Immature natural killer cell (primary cell): Measurements from ENCODE around the gene SNRPD2. TPM values are rescaled to one million over a fixed set of nuclear protein-coding genes. Genes with fewer than 3 reads are reported as not detected.

Experiments
- DNase-seq, 3 donors: peaks; one replicate each; pipeline ENCODE4 v3.0.0; 2022; ENCODE audit warnings: mixed read lengths in 1 of 3
- H3K27ac Mint-ChIP-seq, 6 donors: one replicate each; pipeline ENCODE4 v1.8.0; 2020; ENCODE audit warnings: mixed read lengths in 6 of 6, mild to moderate bottlenecking in 5 of 6, inconsistent platforms in 4 of 6, moderate library complexity in 3 of 6
- H3K27me3 Mint-ChIP-seq, 3 donors: one replicate each; pipeline ENCODE4 v1.8.0; 2020 to 2021; ENCODE audit warnings: low read depth in 3 of 3, mild to moderate bottlenecking in 3 of 3, mixed read lengths in 3 of 3, moderate library complexity in 3 of 3, inconsistent platforms in 1 of 3
- H3K36me3 Mint-ChIP-seq, 3 donors: one replicate each; pipeline ENCODE4 v1.8.0; 2020; ENCODE audit warnings: mixed read lengths in 3 of 3, inconsistent platforms in 2 of 3, mild to moderate bottlenecking in 2 of 3
- H3K4me1 Mint-ChIP-seq, 2 donors: one replicate each; pipeline ENCODE4 v1.8.0; 2020; ENCODE audit warnings: inconsistent platforms in 2 of 2, mild to moderate bottlenecking in 2 of 2, mixed read lengths in 2 of 2, moderate library complexity in 1 of 2
- H3K4me3 Mint-ChIP-seq, 5 donors: one replicate each; pipeline ENCODE4 v1.8.0; 2020; ENCODE audit warnings: mild to moderate bottlenecking in 5 of 5, mixed read lengths in 5 of 5, inconsistent platforms in 3 of 5, moderate library complexity in 3 of 5
- H3K9me3 Mint-ChIP-seq, 6 donors: one replicate each; pipeline ENCODE4 v1.8.0; 2020; ENCODE audit warnings: mild to moderate bottlenecking in 6 of 6, mixed read lengths in 6 of 6, inconsistent platforms in 4 of 6, moderate library complexity in 3 of 6
- polyA plus RNA-seq, 3 donors: library from polyadenylated mRNA; unstranded; fragments of 300-500 nt; fragmentation: Illumina TruSeq; gene quantifications; one replicate each; pipeline ENCODE4 v1.2.3, GENCODE V29; 2021

Gene SNRPD2
- polyA plus RNA-seq, 3 donors from 2014 or later, result 754 to 1,123 (median 1,001) TPM

GRCh38 chr19:45682908-45683307 lies 8.8 kb downstream of the SNRPD2 start:
- H3K36me3 Mint-ChIP-seq, result peaks cover 0 to 15% (median 3%) of the 10 kb centered on the region in 3 donors
- peak overlapping the region in 5 of 6 donors; percentile 11 to 76 (median 59) for H3K27ac Mint-ChIP-seq
- no peak overlapping the region for H3K4me3 Mint-ChIP-seq

GRCh38 chr19:45682117-45682516 lies 9.6 kb downstream of the SNRPD2 start:
- H3K9me3 Mint-ChIP-seq, result no peaks in the 10 kb centered on the region
- no peak for DNase-seq
- peaks cover 0 to 13% (median 3%) of the 10 kb centered on the region in 3 donors for H3K36me3 Mint-ChIP-seq
- peak overlapping the region in 4 of 5 donors; percentile 12 to 37 (median 16) for H3K4me3 Mint-ChIP-seq
- H3K4me1 Mint-ChIP-seq, result peaks cover 15 to 19% of the 10 kb centered on the region in 2 donors
- peak overlapping the region; percentile 46 to 89 (median 75) for H3K27ac Mint-ChIP-seq
- peaks cover 0 to 9% (median 2%) of the 10 kb centered on the region in 3 donors for H3K27me3 Mint-ChIP-seq

More at GRCh38 chr19:45682908-45683307, 8.8 kb downstream of the SNRPD2 start:
- no peak for DNase-seq
- H3K27me3 Mint-ChIP-seq, result peaks cover 0 to 9% (median 2%) of the 10 kb centered on the region in 3 donors
- no peaks in the 10 kb centered on the region for H3K9me3 Mint-ChIP-seq
- peaks cover 9 to 12% of the 10 kb centered on the region in 2 donors for H3K4me1 Mint-ChIP-seq

- Mint-ChIP-seq H3K36me3 (peaks cover 0 to 8% (median 0%) of the 10 kb centered on the region in 3 donors), H3K4me1 (peaks cover 17 to 23% of the 10 kb centered on the region in 2 donors), H3K27me3 (peaks cover 0 to 9% (median 2%) of the 10 kb centered on the region in 3 donors), H3K27ac (peak overlapping the region; percentile 73 to 90 (median 87)), H3K4me3 (peak overlapping the region; percentile 84 to 94 (median 89)), H3K9me3 (no peaks in the 10 kb centered on the region)
- peak; percentile 89 to 90 (median 90) for DNase-seq
Measured at GRCh38 chr19:45681391-45682015, 10.2 kb downstream of the SNRPD2 start.

DNA sequence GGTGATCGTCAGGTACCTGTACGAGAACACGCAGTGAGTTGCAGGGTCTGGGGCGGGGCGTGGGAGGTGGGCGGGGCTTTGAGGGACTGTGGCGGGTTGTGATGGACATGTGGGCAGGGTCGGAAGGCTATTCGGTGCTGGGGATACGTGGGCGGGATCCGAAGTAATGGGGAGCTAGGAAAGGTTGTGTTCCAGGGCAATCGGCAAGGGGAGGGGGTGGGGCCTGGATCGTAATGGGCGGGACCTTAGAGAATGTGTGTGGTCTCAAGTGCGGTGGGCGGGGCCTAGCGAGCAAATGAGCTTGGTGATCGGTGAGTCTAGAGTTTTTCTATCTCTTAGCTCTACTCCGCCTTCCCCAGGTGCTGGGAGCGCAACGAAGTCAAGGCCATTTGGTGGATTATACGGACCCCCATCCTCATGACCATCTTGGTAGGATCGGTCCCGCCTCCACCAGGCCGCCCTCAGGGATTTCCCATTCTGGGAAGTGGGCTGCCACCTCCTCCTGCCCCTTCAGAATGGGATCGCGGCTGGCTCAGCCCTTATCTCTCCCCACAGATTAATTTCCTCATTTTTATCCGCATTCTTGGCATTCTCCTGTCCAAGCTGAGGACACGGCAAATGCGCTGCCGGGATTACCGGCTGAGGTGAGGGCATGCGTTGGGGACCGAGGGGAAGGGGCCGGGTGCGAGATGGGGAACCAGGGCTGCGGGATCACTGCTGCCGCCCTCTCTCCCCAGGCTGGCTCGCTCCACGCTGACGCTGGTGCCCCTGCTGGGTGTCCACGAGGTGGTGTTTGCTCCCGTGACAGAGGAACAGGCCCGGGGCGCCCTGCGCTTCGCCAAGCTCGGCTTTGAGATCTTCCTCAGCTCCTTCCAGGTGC lies 14.2 kb downstream of the SNRPD2 start:
- H3K36me3 Mint-ChIP-seq, result peaks cover 0 to 6% (median 4%) of the 10 kb centered on the region in 3 donors
- peaks cover 18 to 30% of the 10 kb centered on the region in 2 donors for H3K4me1 Mint-ChIP-seq
- H3K27me3 Mint-ChIP-seq, result peaks cover 4 to 13% (median 9%) of the 10 kb centered on the region in 3 donors
- no peaks in the 10 kb centered on the region for H3K9me3 Mint-ChIP-seq
- peak overlapping the region in 3 of 6 donors; percentile 12 to 72 (median 56) for H3K27ac Mint-ChIP-seq
- peak; percentile 50 to 55 (median 52) for DNase-seq
- H3K4me3 Mint-ChIP-seq, result peak overlapping the region; percentile 77 to 85 (median 83)

DNA sequence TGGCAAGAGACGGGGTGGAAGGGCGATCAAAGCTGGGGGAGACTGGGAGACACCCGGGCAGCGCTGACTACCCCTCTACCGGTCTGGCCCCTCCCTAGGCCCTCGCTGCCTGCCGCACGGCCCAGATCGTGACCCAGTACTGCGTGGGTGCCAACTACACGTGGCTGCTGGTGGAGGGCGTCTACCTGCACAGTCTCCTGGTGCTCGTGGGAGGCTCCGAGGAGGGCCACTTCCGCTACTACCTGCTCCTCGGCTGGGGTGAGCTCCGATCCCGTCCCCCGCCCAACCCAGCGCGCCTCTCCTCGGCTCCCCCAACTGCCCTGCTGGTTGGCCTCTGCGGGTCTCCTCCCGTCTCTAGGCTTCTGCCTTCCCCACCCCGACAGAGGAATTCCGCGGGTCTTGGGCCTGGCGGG lies 14.9 kb downstream of the SNRPD2 start:
- Mint-ChIP-seq H3K36me3 (peaks cover 0 to 8% (median 4%) of the 10 kb centered on the region in 3 donors), H3K4me1 (peaks cover 16 to 27% of the 10 kb centered on the region in 2 donors), H3K9me3 (no peaks in the 10 kb centered on the region), H3K4me3 (peak overlapping the region; percentile 61 to 84 (median 79)), H3K27me3 (peaks cover 4 to 13% (median 13%) of the 10 kb centered on the region in 3 donors), H3K27ac (peak overlapping the region in 1 of 6 donors; percentile 34)
- DNase-seq, result peak in 1 of 3 donors; percentile 18

DNA sequence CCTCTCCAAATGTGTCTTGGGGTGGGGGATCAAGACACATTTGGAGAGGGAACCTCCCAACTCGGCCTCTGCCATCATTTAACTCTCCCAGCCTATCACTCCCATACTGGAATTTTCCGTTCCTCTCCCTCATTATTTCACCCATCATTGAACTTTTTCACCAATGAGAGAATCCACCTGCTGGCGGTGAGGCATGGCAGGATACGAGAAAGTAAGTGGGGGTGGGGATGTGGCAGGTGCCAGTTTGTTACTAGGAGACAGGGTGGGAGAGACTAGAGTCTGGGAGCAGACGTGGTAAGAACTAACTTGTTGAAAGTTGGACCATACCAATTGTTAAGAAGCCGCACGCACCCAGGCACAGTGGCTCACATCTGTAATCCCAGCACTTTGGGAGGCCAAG lies 16.8 kb downstream of the SNRPD2 start:
- Mint-ChIP-seq H3K27me3 (peaks cover 9 to 17% (median 12%) of the 10 kb centered on the region in 3 donors), H3K27ac (no peak overlapping the region), H3K4me3 (no peak overlapping the region)

GRCh38 chr19:45670670-45671453 lies 20.9 kb downstream of the SNRPD2 start:
- H3K4me1 Mint-ChIP-seq, result peaks cover 36 to 44% of the 10 kb centered on the region in 2 donors
- no peaks in the 10 kb centered on the region for H3K9me3 Mint-ChIP-seq
- peaks cover 9 to 17% (median 16%) of the 10 kb centered on the region in 3 donors for H3K27me3 Mint-ChIP-seq
- H3K36me3 Mint-ChIP-seq, result peaks cover 0 to 8% (median 4%) of the 10 kb centered on the region in 3 donors
- peak overlapping the region; percentile 62 to 78 (median 72) for H3K4me3 Mint-ChIP-seq
- H3K27ac Mint-ChIP-seq, result peak overlapping the region in 1 of 6 donors; percentile 37
- DNase-seq, result peak; percentile 59 to 61 (median 60)

More for the DNA sequence above, 16.8 kb downstream of the SNRPD2 start:
- H3K36me3 Mint-ChIP-seq, result peaks cover 0 to 8% (median 4%) of the 10 kb centered on the region in 3 donors
- peaks cover 23 to 35% of the 10 kb centered on the region in 2 donors for H3K4me1 Mint-ChIP-seq
- no peak for DNase-seq
- H3K9me3 Mint-ChIP-seq, result no peaks in the 10 kb centered on the region

DNA sequence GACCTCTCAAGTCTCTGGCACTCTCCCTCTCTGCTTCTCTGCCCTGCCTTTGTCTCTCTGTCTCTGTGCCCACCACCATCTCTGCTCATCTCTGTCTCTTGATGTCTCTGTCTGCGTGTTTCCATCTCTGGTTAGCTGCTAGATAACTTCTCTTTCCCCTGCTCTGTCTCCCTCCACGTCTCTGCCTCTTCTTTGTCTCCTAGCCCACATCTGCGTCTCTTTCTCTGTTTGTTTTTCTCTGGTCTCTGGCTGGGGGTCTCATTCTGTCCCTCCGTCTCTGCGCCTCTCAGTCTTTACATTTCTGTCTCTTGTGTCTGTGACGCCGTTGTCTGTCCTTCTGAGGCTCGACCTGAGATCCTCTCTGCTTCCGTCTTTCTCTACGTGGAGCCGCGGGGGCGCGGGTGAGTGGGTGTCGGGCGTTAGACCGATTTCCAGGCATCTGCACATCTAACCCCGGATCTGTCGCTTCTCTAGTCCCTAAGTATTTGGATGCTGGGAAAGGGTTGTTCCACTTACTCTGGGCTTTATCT lies 23.3 kb downstream of the SNRPD2 start:
- DNase-seq, result peak; percentile 39 to 50 (median 47)
- peaks cover 36 to 43% of the 10 kb centered on the region in 2 donors for H3K4me1 Mint-ChIP-seq
- peak overlapping the region; percentile 34 to 95 (median 94) for H3K27ac Mint-ChIP-seq
- no peaks in the 10 kb centered on the region for H3K9me3 Mint-ChIP-seq
- H3K4me3 Mint-ChIP-seq, result peak overlapping the region; percentile 84 to 95 (median 90)
- H3K36me3 Mint-ChIP-seq, result peaks cover 0 to 4% (median 4%) of the 10 kb centered on the region in 3 donors
- peaks cover 10 to 16% (median 12%) of the 10 kb centered on the region in 3 donors for H3K27me3 Mint-ChIP-seq

DNA sequence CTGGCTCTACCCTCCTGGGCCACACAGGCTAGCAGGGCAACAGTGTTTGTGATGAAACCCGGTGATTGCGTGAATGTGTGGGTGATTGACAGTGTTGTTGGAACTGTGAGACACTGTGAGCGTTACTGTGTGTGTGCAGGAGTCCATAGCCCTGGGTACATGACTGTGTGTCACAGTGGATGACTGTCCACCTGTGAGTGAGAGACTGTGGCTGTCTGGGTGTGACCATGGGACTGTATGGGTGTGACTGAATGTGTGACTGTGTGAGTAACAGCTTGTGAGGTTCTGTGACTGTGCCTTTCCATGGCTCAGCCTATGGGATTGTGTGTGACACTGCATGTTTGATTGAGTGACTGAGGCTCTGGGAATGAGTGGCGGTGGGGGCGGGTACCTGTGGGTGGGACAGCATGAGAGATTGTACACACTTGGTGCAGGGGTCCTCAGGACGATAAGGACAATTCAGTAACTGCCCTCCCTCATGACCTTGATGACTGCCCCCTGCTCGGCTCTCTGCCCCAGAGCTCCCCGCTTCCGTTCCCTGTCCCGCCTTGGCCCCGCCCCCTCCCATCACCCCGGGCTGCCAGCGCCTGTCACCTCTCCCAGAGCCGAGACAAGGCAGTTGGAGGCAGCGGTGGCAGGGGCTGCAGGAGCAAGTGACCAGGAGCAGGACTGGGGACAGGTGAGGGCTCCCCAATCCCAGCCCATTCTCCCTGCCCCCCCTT lies 24.0 kb downstream of the SNRPD2 start, which contains the start of gene GIPR:
Gene GIPR (plus strand): TSS at position 602 of the 722 bp plus-strand sequence. CDS start 1,300 bp downstream, outside the sequence.
- Mint-ChIP-seq H3K36me3 (peaks cover 0 to 4% (median 2%) of the 10 kb centered on the region in 3 donors), H3K4me3 (peak within 1 kb of the TSS; percentile 84 to 95 (median 90)), H3K27me3 (peaks cover 10 to 16% (median 10%) of the 10 kb centered on the region in 3 donors), H3K4me1 (peaks cover 36 to 43% of the 10 kb centered on the region in 2 donors), H3K9me3 (no peaks in the 10 kb centered on the region), H3K27ac (peak within 1 kb of the TSS; percentile 69 to 95 (median 94))
- peak; percentile 52 to 60 (median 55) for DNase-seq

DNA sequence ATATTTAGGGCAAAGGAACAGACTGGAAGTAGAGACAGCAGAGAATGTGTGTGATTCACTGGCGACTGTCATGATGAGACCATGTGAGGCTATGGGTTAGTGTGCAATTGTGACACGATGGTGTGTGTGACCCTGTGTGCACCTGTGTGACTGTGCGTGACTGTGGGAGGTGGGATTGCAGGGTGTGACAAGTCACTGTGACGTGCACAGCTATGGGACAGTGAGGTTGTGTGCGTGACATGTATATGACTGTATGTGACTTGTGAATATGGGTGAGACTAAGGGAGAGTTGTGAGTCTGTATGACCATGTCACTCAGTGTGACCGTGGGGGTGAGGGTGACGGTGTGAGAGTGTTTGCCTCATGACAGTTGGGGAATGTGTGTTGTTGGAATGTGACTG lies 27.2 kb downstream of the SNRPD2 start:
- H3K4me1 Mint-ChIP-seq, result peaks cover 22 to 24% of the 10 kb centered on the region in 2 donors
- H3K9me3 Mint-ChIP-seq, result no peaks in the 10 kb centered on the region
- peaks cover 3 to 12% (median 8%) of the 10 kb centered on the region in 3 donors for H3K27me3 Mint-ChIP-seq
- H3K4me3 Mint-ChIP-seq, result no peak overlapping the region
- H3K27ac Mint-ChIP-seq, result no peak overlapping the region
- no peak for DNase-seq
- no peaks in the 10 kb centered on the region for H3K36me3 Mint-ChIP-seq

GRCh38 chr19:45663800-45664199 lies 28.0 kb downstream of the SNRPD2 start:
- peaks cover 3 to 12% (median 8%) of the 10 kb centered on the region in 3 donors for H3K27me3 Mint-ChIP-seq
- no peaks in the 10 kb centered on the region for H3K36me3 Mint-ChIP-seq
- H3K4me3 Mint-ChIP-seq, result no peak overlapping the region
- DNase-seq, result no peak
- H3K27ac Mint-ChIP-seq, result no peak overlapping the region
- peaks cover 14 to 16% of the 10 kb centered on the region in 2 donors for H3K4me1 Mint-ChIP-seq
- H3K9me3 Mint-ChIP-seq, result no peaks in the 10 kb centered on the region

DNA sequence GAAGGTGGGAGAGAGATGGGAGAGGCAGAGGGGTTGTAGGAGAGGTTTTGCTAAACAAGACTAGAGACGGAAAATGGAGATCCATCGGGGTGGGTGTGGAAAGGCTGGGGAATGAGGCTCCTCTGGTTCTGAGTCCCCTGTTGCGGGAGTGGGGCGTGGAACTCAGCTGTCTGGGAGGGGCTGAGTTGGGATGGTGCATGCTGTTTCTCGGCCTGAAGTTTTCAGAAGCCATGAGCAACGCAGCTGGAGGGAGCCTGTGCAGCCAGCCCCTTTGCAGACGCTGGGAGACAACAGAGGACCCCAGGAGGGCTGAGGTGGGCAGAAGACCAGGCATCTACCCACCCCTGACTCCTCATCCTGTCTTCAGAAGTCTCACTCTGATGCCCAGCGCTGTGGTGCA lies 31.1 kb downstream of the SNRPD2 start:
- H3K27ac Mint-ChIP-seq, result peak overlapping the region in 1 of 6 donors; percentile 63
- H3K9me3 Mint-ChIP-seq, result no peaks in the 10 kb centered on the region
- H3K27me3 Mint-ChIP-seq, result peaks cover 0 to 12% (median 4%) of the 10 kb centered on the region in 3 donors
- no peaks in the 10 kb centered on the region for H3K4me1 Mint-ChIP-seq
- H3K4me3 Mint-ChIP-seq, result no peak overlapping the region
- no peaks in the 10 kb centered on the region for H3K36me3 Mint-ChIP-seq
- no peak for DNase-seq
